Caco-2 (cell line): ENCODE measurements around the gene NUMBL. TPM values are rescaled to one million over a fixed set of nuclear protein-coding genes. Genes with fewer than 3 reads are reported as not detected.

Experiments
- BruUV-seq: library from RNA; stranded (reverse); fragments of 400-500 nt; replicated peaks from 2 replicates; lab custom pipeline; 2021; lab: Mats Ljungman, UMichigan
- CTCF ChIA-PET: fragments of 300-600 bp; sonication (Branson Sonifier 250); formaldehyde crosslinking; loops from one replicate; lab custom pipeline; 2022; ENCODE audit warnings: antibody characterized with exemption; lab: Charles Lee
- POLR2A ChIA-PET: fragments of 300-600 bp; sonication (Branson Sonifier 250); formaldehyde crosslinking; loops from one replicate; lab custom pipeline; 2022; ENCODE audit warnings: antibody characterized with exemption; lab: Charles Lee
- DNase-seq, 2 experiments: peaks; one replicate each; pipeline versions ENCODE4 v3.0.0 to v3.0.0-alpha.2; 2020 to 2022
- H3K27me3 ChIP-seq: replicated peaks from 2 replicates; pipeline ENCODE4 v1.6.0; 2011; ENCODE audit warnings: low read length; ENCODE audit not compliant: control insufficient read depth, insufficient read depth
- H3K36me3 ChIP-seq: 2 replicates; pipeline ENCODE4 v1.5.1; 2011; ENCODE audit warnings: low read length; ENCODE audit not compliant: control insufficient read depth, insufficient read depth
- H3K4me1 ChIP-seq: fragments of 250-450 bp; sonication (Bioruptor Pico); 2 replicates; pipeline ENCODE4 v1.5.1; 2020; ENCODE audit warnings: mild to moderate bottlenecking
- H3K4me3 ChIP-seq: 2 replicates; pipeline ENCODE4 v1.5.1; 2011; ENCODE audit warnings: low read depth, mild to moderate bottlenecking, control low read depth, low read length
- H3K9me3 ChIP-seq: fragments of 250-450 bp; sonication (Bioruptor Pico); 2 replicates; pipeline ENCODE4 v1.5.1; 2020; ENCODE audit warnings: mild to moderate bottlenecking, moderate library complexity
- H3K27ac Mint-ChIP-seq: one replicate; pipeline ENCODE4 v1.8.0; 2022; ENCODE audit warnings: mixed read lengths; ENCODE audit not compliant: unreplicated experiment
- H3K27me3 Mint-ChIP-seq: one replicate; pipeline ENCODE4 v1.8.0; 2022; ENCODE audit warnings: mixed read lengths; ENCODE audit not compliant: insufficient read depth, unreplicated experiment
- H3K36me3 Mint-ChIP-seq: one replicate; pipeline ENCODE4 v1.8.0; 2022; ENCODE audit warnings: mild to moderate bottlenecking, mixed read lengths; ENCODE audit not compliant: insufficient read depth, unreplicated experiment
- H3K4me1 Mint-ChIP-seq: one replicate; pipeline ENCODE4 v1.8.0; 2022; ENCODE audit warnings: low read depth, mixed read lengths; ENCODE audit not compliant: unreplicated experiment
- H3K4me3 Mint-ChIP-seq: one replicate; pipeline ENCODE4 v1.8.0; 2022; ENCODE audit warnings: mild to moderate bottlenecking, moderate library complexity, mixed read lengths; ENCODE audit not compliant: unreplicated experiment
- H3K9me3 Mint-ChIP-seq: one replicate; pipeline ENCODE4 v1.8.0; 2022; ENCODE audit warnings: mixed read lengths; ENCODE audit not compliant: unreplicated experiment
- intact Hi-C: fragments of 100-400 bp; cut with micrococcal nuclease; formaldehyde crosslinking; loops from one replicate; pipeline ENCODE4 v1.10.0; 2022; ENCODE audit not compliant: unreplicated experiment
- total RNA-seq: library from RNA; stranded (reverse); gene quantifications from 2 replicates; pipeline ENCODE4 v1.2.3, GENCODE V29; 2022
- TF ChIP-seq, protein P1 (sequence below), 2 experiments: fragments of 200-600 bp in 1 of 2; IDR thresholded peaks; 1 replicate in 1 of 2; 2 replicates in 1 of 2; pipeline versions ENCODE4 v1.5.1 to v1.8.0; 2011 to 2022; ENCODE audit warnings: antibody characterized with exemption in 1 of 2, control low read depth in 1 of 2, inconsistent platforms in 1 of 2, low read depth in 1 of 2, low read length in 1 of 2, mild to moderate bottlenecking in 1 of 2, moderate library complexity in 1 of 2; ENCODE audit not compliant: insufficient read depth in 1 of 2, severe bottlenecking in 1 of 2, unreplicated experiment in 1 of 2

NUMBL gene
- total RNA-seq, 1 experiment from 2014 or later: 22.0 TPM

DNA sequence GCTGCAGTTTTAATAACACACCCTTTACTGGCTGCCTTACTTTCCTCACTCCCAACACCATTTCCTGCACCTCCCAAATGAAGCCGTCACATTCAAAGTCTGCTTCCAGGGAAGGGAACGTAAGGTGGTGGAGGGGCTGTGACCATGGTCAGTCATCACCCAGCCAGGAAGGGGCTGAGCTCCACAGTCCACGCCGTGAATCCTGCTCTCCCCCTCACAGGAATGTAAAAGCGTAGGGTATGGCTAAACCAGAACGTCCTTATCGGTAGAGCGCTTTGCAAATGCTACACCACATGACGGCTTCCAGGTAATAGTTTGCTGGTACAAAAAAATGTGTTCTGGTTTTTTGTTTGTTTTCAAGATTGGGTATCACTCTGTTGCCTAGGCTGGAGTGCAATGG is 7.0 kb downstream of the NUMBL start:
- Histone ChIP-seq H3K27me3 (no peaks in the 10 kb centered on the region), H3K4me1 (no peaks in the 10 kb centered on the region), H3K9me3 (no peaks in the 10 kb centered on the region), H3K36me3 (0 out of 2 replicates have a peak, but pooled peaks cover 2% of the 10 kb centered on the region), H3K4me3 (no peak overlapping the region)
- CTCF ChIA-PET: no interaction called here
- no TSS peak for BruUV-seq
- H3K27me3 Mint-ChIP-seq: no peaks in the 10 kb centered on the region
- no peak overlapping the region for H3K27ac Mint-ChIP-seq
- no peaks in the 10 kb centered on the region for H3K4me1 Mint-ChIP-seq
- TF ChIP-seq, protein P1, sequence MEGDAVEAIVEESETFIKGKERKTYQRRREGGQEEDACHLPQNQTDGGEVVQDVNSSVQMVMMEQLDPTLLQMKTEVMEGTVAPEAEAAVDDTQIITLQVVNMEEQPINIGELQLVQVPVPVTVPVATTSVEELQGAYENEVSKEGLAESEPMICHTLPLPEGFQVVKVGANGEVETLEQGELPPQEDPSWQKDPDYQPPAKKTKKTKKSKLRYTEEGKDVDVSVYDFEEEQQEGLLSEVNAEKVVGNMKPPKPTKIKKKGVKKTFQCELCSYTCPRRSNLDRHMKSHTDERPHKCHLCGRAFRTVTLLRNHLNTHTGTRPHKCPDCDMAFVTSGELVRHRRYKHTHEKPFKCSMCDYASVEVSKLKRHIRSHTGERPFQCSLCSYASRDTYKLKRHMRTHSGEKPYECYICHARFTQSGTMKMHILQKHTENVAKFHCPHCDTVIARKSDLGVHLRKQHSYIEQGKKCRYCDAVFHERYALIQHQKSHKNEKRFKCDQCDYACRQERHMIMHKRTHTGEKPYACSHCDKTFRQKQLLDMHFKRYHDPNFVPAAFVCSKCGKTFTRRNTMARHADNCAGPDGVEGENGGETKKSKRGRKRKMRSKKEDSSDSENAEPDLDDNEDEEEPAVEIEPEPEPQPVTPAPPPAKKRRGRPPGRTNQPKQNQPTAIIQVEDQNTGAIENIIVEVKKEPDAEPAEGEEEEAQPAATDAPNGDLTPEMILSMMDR (IDR thresholded peaks at IDR 0.05; ENCODE audit: insufficient read depth in 1 of 2, low read depth in 1 of 2, low read length in 1 of 2, severe bottlenecking in 1 of 2, unreplicated experiment in 1 of 2): no peak
- H3K9me3 Mint-ChIP-seq: no peaks in the 10 kb centered on the region
- H3K36me3 Mint-ChIP-seq: peaks cover 13% of the 10 kb centered on the region
- intact Hi-C loops: no loop called here
- POLR2A ChIA-PET: no interaction called here
- H3K4me3 Mint-ChIP-seq: no peak overlapping the region
- DNase-seq: no peak

DNA sequence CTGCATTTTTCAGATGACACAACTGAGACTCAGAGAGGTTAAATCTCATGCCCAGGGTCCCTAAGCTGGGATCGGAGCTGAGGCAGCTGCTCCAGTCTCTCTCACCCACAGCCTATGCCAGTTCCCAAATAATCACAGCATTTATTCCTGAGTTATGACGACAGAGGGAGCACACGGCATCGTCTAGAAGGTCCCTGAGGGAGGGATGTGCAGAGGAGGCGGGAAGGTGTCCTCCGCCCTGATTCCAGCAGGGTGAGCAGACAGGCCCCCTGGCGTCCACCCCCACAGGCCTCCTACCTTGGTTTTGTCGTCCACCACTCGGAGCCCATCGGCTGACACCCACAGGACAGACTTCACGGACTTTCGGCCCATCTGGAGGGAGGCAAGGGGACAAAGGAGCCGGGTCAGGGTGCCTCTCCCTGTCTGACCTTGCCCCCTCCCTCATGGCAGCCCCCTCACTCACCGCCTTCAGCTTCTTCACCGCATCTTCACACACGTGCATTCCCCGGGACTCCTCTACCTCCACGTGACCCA is 8.0 kb downstream of the NUMBL start:
- CTCF ChIA-PET: interaction anchor here (0.6 kb wide), 1 partner anchor 60 kb away, joined by 3 read pairs; no protein-coding TSS in a partner anchor
- H3K9me3 Mint-ChIP-seq: no peaks in the 10 kb centered on the region
- intact Hi-C loops: no loop called here
- POLR2A ChIA-PET: no interaction called here
- H3K27me3 Mint-ChIP-seq: no peaks in the 10 kb centered on the region
- H3K36me3 ChIP-seq: 0 out of 2 replicates have a peak, but pooled peaks cover 2% of the 10 kb centered on the region
- no peak for DNase-seq
- H3K4me3 Mint-ChIP-seq: no peak overlapping the region
- peaks cover 23% of the 10 kb centered on the region for H3K36me3 Mint-ChIP-seq
- no peaks in the 10 kb centered on the region for H3K27me3 ChIP-seq
- TF ChIP-seq, protein P1 (IDR thresholded peaks at IDR 0.05; ENCODE audit: insufficient read depth in 1 of 2, low read depth in 1 of 2, low read length in 1 of 2, severe bottlenecking in 1 of 2, unreplicated experiment in 1 of 2): no peak
- no peak overlapping the region for H3K27ac Mint-ChIP-seq
- BruUV-seq: no TSS peak
- no peak overlapping the region for H3K4me3 ChIP-seq
- no peaks in the 10 kb centered on the region for H3K9me3 ChIP-seq
- no peaks in the 10 kb centered on the region for H3K4me1 Mint-ChIP-seq
- H3K4me1 ChIP-seq: no peaks in the 10 kb centered on the region

DNA sequence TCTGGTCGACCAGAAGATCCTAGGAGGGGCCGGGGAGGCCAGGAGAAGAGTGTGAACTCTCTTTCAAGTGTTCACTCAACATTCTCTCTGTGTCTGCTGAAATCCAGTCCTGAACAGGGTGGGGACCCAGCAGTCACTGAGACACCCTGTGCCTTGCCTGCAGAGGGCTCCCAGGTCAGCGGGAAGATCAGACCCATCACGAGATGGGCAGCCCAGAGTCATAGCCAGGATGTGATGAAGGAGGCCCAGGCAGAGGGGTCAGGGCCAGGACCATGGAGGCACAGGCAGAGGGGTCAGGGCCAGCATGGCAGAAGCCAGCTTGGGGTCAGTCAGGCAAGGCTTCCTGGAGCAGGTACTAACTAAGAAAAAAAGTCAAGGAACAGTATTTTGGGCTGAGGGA is 9.4 kb downstream of the NUMBL start:
- Histone ChIP-seq H3K4me1 (no peaks in the 10 kb centered on the region), H3K36me3 (0 out of 2 replicates have a peak, but pooled peaks cover 2% of the 10 kb centered on the region), H3K9me3 (no peaks in the 10 kb centered on the region), H3K4me3 (no peak overlapping the region), H3K27me3 (no peaks in the 10 kb centered on the region)
- Mint-ChIP-seq H3K27me3 (no peaks in the 10 kb centered on the region), H3K36me3 (peaks cover 30% of the 10 kb centered on the region), H3K4me3 (no peak overlapping the region), H3K4me1 (no peaks in the 10 kb centered on the region), H3K9me3 (no peaks in the 10 kb centered on the region), H3K27ac (no peak overlapping the region)
- BruUV-seq: no TSS peak
- ChIA-PET POLR2A (no interaction called here), CTCF (no interaction called here)
- no peak for DNase-seq
- intact Hi-C loops: no loop called here
- TF ChIP-seq, protein P1 (IDR thresholded peaks at IDR 0.05; ENCODE audit: insufficient read depth in 1 of 2, low read depth in 1 of 2, low read length in 1 of 2, severe bottlenecking in 1 of 2, unreplicated experiment in 1 of 2): no peak
